ENCODE results near the gene GNG3.

Gene GNG3

GRCh38 chr11:62708793-62709192 lies 1.3 kb downstream of the GNG3 start:
- Histone ChIP-seq H3K27ac (ENCODE audit: low read depth, low read length) (peak overlapping the region; percentile 88), H3K4me3 (ENCODE audit: low read depth, low read length) (peak overlapping the region; percentile 79), H3K36me3 (ENCODE audit: insufficient read depth, low read length) (peaks cover 26% of the 10 kb centered on the region), H3K4me1 (ENCODE audit: control insufficient read depth, insufficient read depth, low read length, unreplicated experiment) (peaks cover 36% of the 10 kb centered on the region), H3K27me3 (ENCODE audit: insufficient read depth, low read length) (no peaks in the 10 kb centered on the region), H2AFZ (ENCODE audit: low read length, unreplicated experiment) (peak overlapping the region; percentile 66), H3K79me2 (ENCODE audit: control insufficient read depth, insufficient read depth, low read length, unreplicated experiment) (no peaks in the 10 kb centered on the region)

DNA sequence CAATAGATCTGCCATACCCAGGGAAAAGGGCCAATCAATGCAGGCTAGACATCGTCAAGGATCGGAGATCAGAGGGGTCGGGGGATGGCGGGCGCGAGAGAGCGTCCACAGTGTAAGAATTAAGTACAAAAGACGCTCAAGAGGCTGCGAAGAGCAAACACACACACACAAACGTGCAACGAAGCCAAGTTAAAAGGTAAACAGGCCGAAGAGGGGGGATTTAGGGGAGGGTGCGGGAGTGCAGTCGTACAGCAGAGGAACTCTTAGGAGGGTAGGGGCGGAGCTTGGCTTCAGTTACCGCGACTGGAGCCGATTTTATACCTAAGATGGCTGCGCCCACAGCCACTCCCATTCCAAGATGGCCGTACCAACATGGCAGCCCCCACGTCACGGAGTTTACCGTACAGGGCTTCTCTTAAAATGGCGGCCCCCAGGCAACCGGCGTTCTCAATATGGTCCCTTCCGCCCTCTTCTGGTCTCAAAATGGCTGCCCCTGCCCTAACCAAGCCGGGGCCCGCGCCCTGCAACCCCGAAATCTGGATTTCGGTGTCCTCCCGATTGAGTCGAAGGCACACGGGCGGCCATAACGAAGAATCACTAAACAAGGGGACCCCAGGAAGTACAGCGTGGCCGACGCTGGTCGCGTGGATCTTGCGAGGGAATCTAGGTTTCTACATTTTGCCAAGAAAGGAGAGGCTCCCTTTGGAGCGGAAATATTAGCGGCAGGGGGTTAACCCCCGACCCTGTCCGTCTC lies 1.9 kb downstream of the GNG3 start:
- peak overlapping the region; percentile 79 for H3K4me3 ChIP-seq (ENCODE audit: low read depth, low read length)
- peaks cover 30% of the 10 kb centered on the region for H3K36me3 ChIP-seq (ENCODE audit: insufficient read depth, low read length)
- H3K79me2 ChIP-seq (ENCODE audit: control insufficient read depth, insufficient read depth, low read length, unreplicated experiment), result peaks cover 3% of the 10 kb centered on the region
- no peaks in the 10 kb centered on the region for H3K27me3 ChIP-seq (ENCODE audit: insufficient read depth, low read length)
- peak overlapping the region; percentile 88 for H3K27ac ChIP-seq (ENCODE audit: low read depth, low read length)
- peak overlapping the region; percentile 92 for H2AFZ ChIP-seq (ENCODE audit: low read length, unreplicated experiment)
- peaks cover 36% of the 10 kb centered on the region for H3K4me1 ChIP-seq (ENCODE audit: control insufficient read depth, insufficient read depth, low read length, unreplicated experiment)

GRCh38 chr11:62710001-62710345 lies 2.5 kb downstream of the GNG3 start:
- peak overlapping the region; percentile 88 for H3K27ac ChIP-seq (ENCODE audit: low read depth, low read length)
- peaks cover 4% of the 10 kb centered on the region for H3K79me2 ChIP-seq (ENCODE audit: control insufficient read depth, insufficient read depth, low read length, unreplicated experiment)
- H3K27me3 ChIP-seq (ENCODE audit: insufficient read depth, low read length), result no peaks in the 10 kb centered on the region
- H3K4me3 ChIP-seq (ENCODE audit: low read depth, low read length), result peak overlapping the region; percentile 79
- H3K4me1 ChIP-seq (ENCODE audit: control insufficient read depth, insufficient read depth, low read length, unreplicated experiment), result peaks cover 36% of the 10 kb centered on the region
- peak overlapping the region; percentile 92 for H2AFZ ChIP-seq (ENCODE audit: low read length, unreplicated experiment)
- peaks cover 33% of the 10 kb centered on the region for H3K36me3 ChIP-seq (ENCODE audit: insufficient read depth, low read length)

GRCh38 chr11:62712276-62712812 lies 4.9 kb downstream of the GNG3 start:
- peaks cover 25% of the 10 kb centered on the region for H3K4me1 ChIP-seq (ENCODE audit: control insufficient read depth, insufficient read depth, low read length, unreplicated experiment)
- H3K27me3 ChIP-seq (ENCODE audit: insufficient read depth, low read length), result no peaks in the 10 kb centered on the region
- H3K79me2 ChIP-seq (ENCODE audit: control insufficient read depth, insufficient read depth, low read length, unreplicated experiment), result peaks cover 23% of the 10 kb centered on the region
- 0 out of 2 replicates have a peak overlapping the region, but pooled peaks have one; percentile 32 for H3K27ac ChIP-seq (ENCODE audit: low read depth, low read length)
- no peak overlapping the region for H3K4me3 ChIP-seq (ENCODE audit: low read depth, low read length)
- peaks cover 48% of the 10 kb centered on the region for H3K36me3 ChIP-seq (ENCODE audit: insufficient read depth, low read length)
- no peak overlapping the region for H2AFZ ChIP-seq (ENCODE audit: low read length, unreplicated experiment)

GRCh38 chr11:62712861-62713260 lies 5.4 kb downstream of the GNG3 start:
- H3K4me1 ChIP-seq (ENCODE audit: control insufficient read depth, insufficient read depth, low read length, unreplicated experiment), result peaks cover 25% of the 10 kb centered on the region
- H3K4me3 ChIP-seq (ENCODE audit: low read depth, low read length), result no peak overlapping the region
- H3K27me3 ChIP-seq (ENCODE audit: insufficient read depth, low read length), result no peaks in the 10 kb centered on the region
- no peak overlapping the region for H2AFZ ChIP-seq (ENCODE audit: low read length, unreplicated experiment)
- H3K36me3 ChIP-seq (ENCODE audit: insufficient read depth, low read length), result peaks cover 52% of the 10 kb centered on the region
- H3K27ac ChIP-seq (ENCODE audit: low read depth, low read length), result peak overlapping the region; percentile 32; the same call in 1 of the 2 replicates
- peaks cover 28% of the 10 kb centered on the region for H3K79me2 ChIP-seq (ENCODE audit: control insufficient read depth, insufficient read depth, low read length, unreplicated experiment)

DNA sequence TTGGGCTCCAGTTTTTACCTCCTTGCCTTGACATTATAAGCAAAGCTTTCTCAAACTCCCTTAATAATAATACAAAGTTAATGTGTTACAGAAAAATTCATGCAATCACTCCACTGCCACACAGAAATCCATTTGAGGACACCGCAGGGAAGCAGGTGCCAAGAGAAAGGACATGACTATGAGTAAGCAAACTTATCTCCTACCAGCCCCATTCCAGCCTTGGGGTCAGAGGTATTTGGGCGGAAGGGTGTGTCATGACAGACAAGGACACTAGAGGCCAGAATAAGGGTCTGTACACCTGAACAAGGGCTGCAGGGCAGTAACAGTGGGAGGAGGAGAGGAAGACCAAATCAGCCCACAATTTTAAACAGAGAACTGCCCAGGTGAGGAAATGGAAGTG lies 5.9 kb downstream of the GNG3 start:
- peaks cover 25% of the 10 kb centered on the region for H3K4me1 ChIP-seq (ENCODE audit: control insufficient read depth, insufficient read depth, low read length, unreplicated experiment)
- no peaks in the 10 kb centered on the region for H3K27me3 ChIP-seq (ENCODE audit: insufficient read depth, low read length)
- H3K36me3 ChIP-seq (ENCODE audit: insufficient read depth, low read length), result peaks cover 56% of the 10 kb centered on the region
- H2AFZ ChIP-seq (ENCODE audit: low read length, unreplicated experiment), result no peak overlapping the region
- H3K79me2 ChIP-seq (ENCODE audit: control insufficient read depth, insufficient read depth, low read length, unreplicated experiment), result peaks cover 32% of the 10 kb centered on the region
- peak overlapping the region; percentile 32; the same call in 1 of the 2 replicates for H3K27ac ChIP-seq (ENCODE audit: low read depth, low read length)
- no peak overlapping the region for H3K4me3 ChIP-seq (ENCODE audit: low read depth, low read length)

DNA sequence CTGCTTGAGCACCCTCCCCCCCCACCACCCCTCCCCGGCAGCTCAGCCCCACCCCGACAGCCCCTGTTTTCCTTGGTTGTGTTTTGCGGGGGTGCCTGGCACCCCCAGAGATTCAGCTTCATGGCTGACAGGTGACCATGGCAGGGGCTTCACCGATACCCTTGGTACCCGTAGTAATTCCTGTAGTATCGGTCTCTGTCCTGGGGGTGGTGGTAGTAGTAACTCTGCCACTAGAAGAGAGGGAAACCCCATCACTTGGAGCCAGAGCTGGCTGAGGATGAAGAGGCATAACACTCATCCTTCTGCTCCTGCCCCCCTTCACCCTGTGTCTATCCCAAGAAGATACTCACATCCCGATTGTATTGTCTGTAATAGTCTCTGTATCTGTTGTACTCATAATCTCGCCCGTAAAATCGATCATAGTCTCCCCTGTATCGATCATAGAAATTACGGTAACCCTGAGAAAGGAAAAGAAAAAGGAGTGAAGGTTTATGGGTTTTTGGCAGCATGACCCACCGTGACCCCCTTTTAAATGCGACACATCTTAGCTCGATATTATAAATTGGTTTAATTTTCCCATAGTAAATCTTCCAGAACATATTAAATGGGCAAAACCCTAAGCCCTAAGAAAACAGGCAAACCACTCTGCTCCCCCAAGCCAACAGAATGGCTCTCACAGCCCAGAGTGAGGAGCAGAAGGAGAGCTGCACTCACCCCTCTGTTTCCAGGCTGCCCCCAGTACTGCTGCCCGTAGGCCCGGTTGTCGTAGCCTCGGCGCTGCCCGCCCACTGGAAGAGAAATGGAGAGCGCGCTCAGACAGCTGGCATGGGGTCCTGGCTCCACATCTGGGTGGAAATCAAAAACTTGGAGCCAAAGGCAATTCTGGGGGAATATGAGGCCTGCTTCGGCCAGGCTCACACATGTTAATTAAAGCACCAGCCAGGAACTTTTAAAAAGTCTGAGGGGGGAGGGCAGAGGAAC lies 8.0 kb downstream of the GNG3 start:
- Histone ChIP-seq H3K27me3 (ENCODE audit: insufficient read depth, low read length) (no peaks in the 10 kb centered on the region), H3K27ac (ENCODE audit: low read depth, low read length) (no peak overlapping the region), H2AFZ (ENCODE audit: low read length, unreplicated experiment) (no peak overlapping the region), H3K4me3 (ENCODE audit: low read depth, low read length) (no peak overlapping the region), H3K4me1 (ENCODE audit: control insufficient read depth, insufficient read depth, low read length, unreplicated experiment) (peaks cover 15% of the 10 kb centered on the region), H3K79me2 (ENCODE audit: control insufficient read depth, insufficient read depth, low read length, unreplicated experiment) (peaks cover 42% of the 10 kb centered on the region), H3K36me3 (ENCODE audit: insufficient read depth, low read length) (peaks cover 63% of the 10 kb centered on the region)

- H3K27me3 ChIP-seq (ENCODE audit: insufficient read depth, low read length), result no peaks in the 10 kb centered on the region
- H3K4me3 ChIP-seq (ENCODE audit: low read depth, low read length), result no peak overlapping the region
- peaks cover 14% of the 10 kb centered on the region for H3K4me1 ChIP-seq (ENCODE audit: control insufficient read depth, insufficient read depth, low read length, unreplicated experiment)
- H3K27ac ChIP-seq (ENCODE audit: low read depth, low read length), result no peak overlapping the region
- H3K79me2 ChIP-seq (ENCODE audit: control insufficient read depth, insufficient read depth, low read length, unreplicated experiment), result peaks cover 47% of the 10 kb centered on the region
- peaks cover 63% of the 10 kb centered on the region for H3K36me3 ChIP-seq (ENCODE audit: insufficient read depth, low read length)
- no peak overlapping the region for H2AFZ ChIP-seq (ENCODE audit: low read length, unreplicated experiment)
These were observed 8.7 kb downstream of the GNG3 start for GRCh38 chr11:62716206-62716605.

DNA sequence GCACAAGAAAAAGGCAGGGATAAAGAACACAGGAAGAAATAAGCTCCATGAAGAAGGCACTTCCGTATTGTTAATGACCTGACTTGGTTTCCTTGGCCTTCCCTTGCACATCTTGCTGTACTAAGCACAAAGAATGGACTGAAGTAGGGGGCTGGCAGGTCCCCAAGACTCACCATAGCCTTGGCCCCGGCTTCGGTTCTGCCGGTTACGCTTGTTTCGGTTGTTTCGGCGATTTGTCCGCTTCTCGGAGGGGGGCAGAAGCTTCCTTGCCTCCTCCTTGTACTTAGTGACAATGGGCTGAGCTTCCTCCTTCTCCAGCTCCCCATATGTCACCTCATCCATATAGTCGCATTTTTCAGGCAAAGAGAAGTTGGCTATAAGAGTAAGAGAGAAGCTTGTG lies 9.3 kb downstream of the GNG3 start:
- Histone ChIP-seq H3K79me2 (ENCODE audit: control insufficient read depth, insufficient read depth, low read length, unreplicated experiment) (peaks cover 54% of the 10 kb centered on the region), H3K36me3 (ENCODE audit: insufficient read depth, low read length) (peaks cover 69% of the 10 kb centered on the region), H3K27me3 (ENCODE audit: insufficient read depth, low read length) (no peaks in the 10 kb centered on the region), H3K4me1 (ENCODE audit: control insufficient read depth, insufficient read depth, low read length, unreplicated experiment) (peaks cover 14% of the 10 kb centered on the region), H3K27ac (ENCODE audit: low read depth, low read length) (no peak overlapping the region), H2AFZ (ENCODE audit: low read length, unreplicated experiment) (no peak overlapping the region), H3K4me3 (ENCODE audit: low read depth, low read length) (no peak overlapping the region)

GRCh38 chr11:62719302-62719978 lies 12.0 kb downstream of the GNG3 start:
- Histone ChIP-seq H3K79me2 (ENCODE audit: control insufficient read depth, insufficient read depth, low read length, unreplicated experiment) (peaks cover 77% of the 10 kb centered on the region), H3K27ac (ENCODE audit: low read depth, low read length) (peak overlapping the region; percentile 44), H2AFZ (ENCODE audit: low read length, unreplicated experiment) (no peak overlapping the region), H3K4me3 (ENCODE audit: low read depth, low read length) (no peak overlapping the region), H3K27me3 (ENCODE audit: insufficient read depth, low read length) (no peaks in the 10 kb centered on the region), H3K36me3 (ENCODE audit: insufficient read depth, low read length) (peaks cover 79% of the 10 kb centered on the region), H3K4me1 (ENCODE audit: control insufficient read depth, insufficient read depth, low read length, unreplicated experiment) (peaks cover 13% of the 10 kb centered on the region)
